Measurements from ENCODE around the gene KLHL2.

KLHL2 gene

GRCh38 chr4:165367040-165367439, 159.7 kb downstream of the KLHL2 start:
- Histone ChIP-seq H3K27me3 (ENCODE audit: insufficient read depth, poor library complexity, severe bottlenecking) (no peaks in the 10 kb centered on the region), H3K27ac (replicated peaks) (no peak overlapping the region), H3K4me3 (replicated peaks; ENCODE audit: insufficient read depth, low read length) (no peak overlapping the region)
- no peak for TF ChIP-seq CTCF (IDR thresholded peaks at IDR 0.05; ENCODE audit: insufficient read depth, low read length)
- no peak for TF ChIP-seq SPI1 (IDR thresholded peaks at IDR 0.05; ENCODE audit: borderline replicate concordance, low read depth)
- no peak for TF ChIP-seq POLR2AphosphoS5 (IDR thresholded peaks at IDR 0.05; ENCODE audit: low read depth)
- no peak for TF ChIP-seq REST (IDR thresholded peaks at IDR 0.05; ENCODE audit: insufficient replicate concordance, low read depth)
- TF ChIP-seq GABPA (IDR thresholded peaks at IDR 0.05; ENCODE audit: low read depth), result no peak
- DNase-seq (ENCODE audit: low read depth in 1 of 2, low spot score in 1 of 2), result no peak

- no peaks in the 10 kb centered on the region for H3K27me3 ChIP-seq (ENCODE audit: insufficient read depth, poor library complexity, severe bottlenecking)
- DNase-seq (ENCODE audit: low read depth in 1 of 2, low spot score in 1 of 2), result no peak
- H3K27ac ChIP-seq (replicated peaks), result no peak overlapping the region
- no peak overlapping the region for H3K4me3 ChIP-seq (replicated peaks; ENCODE audit: insufficient read depth, low read length)
- TF ChIP-seq REST (IDR thresholded peaks at IDR 0.05; ENCODE audit: insufficient replicate concordance, low read depth) (no peak), SPI1 (IDR thresholded peaks at IDR 0.05; ENCODE audit: borderline replicate concordance, low read depth) (no peak), CTCF (IDR thresholded peaks at IDR 0.05; ENCODE audit: insufficient read depth, low read length) (no peak), POLR2AphosphoS5 (IDR thresholded peaks at IDR 0.05; ENCODE audit: low read depth) (no peak), GABPA (IDR thresholded peaks at IDR 0.05; ENCODE audit: low read depth) (no peak)
These were observed 160.8 kb downstream of the KLHL2 start for GRCh38 chr4:165368114-165368513.

GRCh38 chr4:165368567-165368966, 161.2 kb downstream of the KLHL2 start:
- H3K27ac ChIP-seq (replicated peaks), result no peak overlapping the region
- H3K4me3 ChIP-seq (replicated peaks; ENCODE audit: insufficient read depth, low read length), result no peak overlapping the region
- no peak for DNase-seq (ENCODE audit: low read depth in 1 of 2, low spot score in 1 of 2)
- TF ChIP-seq REST (IDR thresholded peaks at IDR 0.05; ENCODE audit: insufficient replicate concordance, low read depth) (no peak), GABPA (IDR thresholded peaks at IDR 0.05; ENCODE audit: low read depth) (no peak), CTCF (IDR thresholded peaks at IDR 0.05; ENCODE audit: insufficient read depth, low read length) (no peak), POLR2AphosphoS5 (IDR thresholded peaks at IDR 0.05; ENCODE audit: low read depth) (no peak)
- no peaks in the 10 kb centered on the region for H3K27me3 ChIP-seq (ENCODE audit: insufficient read depth, poor library complexity, severe bottlenecking)

All from HL-60 (cell line).